IMR-90 (cell line): ENCODE measurements around the gene MYOCD. TPM values are rescaled to one million over a fixed set of nuclear protein-coding genes. Genes with fewer than 3 reads are reported as not detected.

ENCODE experiments used
- ATAC-seq: fragments of 200-7000 bp; cut with Tn5 transposase; 2 replicates; pipeline ENCODE4 v1.9.1; 2020; ENCODE audit warnings: low read depth, mild to moderate bottlenecking, moderate library complexity
- BruUV-seq: library from RNA; stranded (reverse); fragments of 400-500 nt; replicated peaks from 2 replicates; lab custom pipeline; 2021; lab: Mats Ljungman, UMichigan
- CTCF ChIA-PET: fragments of 300-600 bp; formaldehyde crosslinking; extraction: SDS; loops from one replicate; lab custom pipeline; 2021; ENCODE audit warnings: antibody characterized with exemption; lab: Yijun Ruan, JAX
- POLR2A ChIA-PET: fragments of 300-600 bp; sonication (Branson Sonifier 250); formaldehyde crosslinking; loops from one replicate; lab custom pipeline; 2022; ENCODE audit warnings: antibody characterized with exemption; ENCODE audit not compliant: unreplicated experiment; lab: Charles Lee
- DNase-seq: peaks from one replicate; pipeline ENCODE4 v3.0.0; 2013
- H2AFZ ChIP-seq: replicated peaks from 2 replicates; pipeline ENCODE3; 2013; ENCODE audit warnings: low read length, mild to moderate bottlenecking; ENCODE audit not compliant: poor library complexity
- H2AK5ac ChIP-seq: 2 replicates; pipeline ENCODE4 v1.6.1; 2013; ENCODE audit warnings: low read depth, low read length, inconsistent platforms
- H2AK9ac ChIP-seq: replicated peaks from 2 replicates; pipeline ENCODE3; 2013; ENCODE audit warnings: mild to moderate bottlenecking, low read depth, low read length, moderate library complexity; ENCODE audit not compliant: poor library complexity
- H2BK120ac ChIP-seq: 2 replicates; pipeline ENCODE4 v1.6.1; 2013; ENCODE audit warnings: low read depth, low read length, inconsistent platforms
- H2BK15ac ChIP-seq: 3 replicates; pipeline ENCODE4 v1.6.1; 2013; ENCODE audit warnings: low read depth, low read length, inconsistent platforms
- H2BK20ac ChIP-seq: 2 replicates; pipeline ENCODE4 v1.6.1; 2013; ENCODE audit warnings: low read depth, mild to moderate bottlenecking, inconsistent platforms, low read length, moderate library complexity
- H2BK5ac ChIP-seq: 2 replicates; pipeline ENCODE4 v1.6.1; 2013; ENCODE audit warnings: mild to moderate bottlenecking, low read depth, low read length, inconsistent platforms; ENCODE audit not compliant: poor library complexity, severe bottlenecking
- H3K14ac ChIP-seq: replicated peaks from 2 replicates; pipeline ENCODE4 v1.6.1; 2013; ENCODE audit warnings: low read depth, low read length, inconsistent platforms
- H3K18ac ChIP-seq: 2 replicates; pipeline ENCODE4 v1.6.1; 2013; ENCODE audit warnings: low read depth, low read length, control low read depth
- H3K23ac ChIP-seq: 2 replicates; pipeline ENCODE4 v1.6.1; 2013; ENCODE audit warnings: low read depth, low read length, inconsistent platforms
- H3K27ac ChIP-seq: 2 replicates; pipeline ENCODE4 v1.5.1; 2013; ENCODE audit warnings: mild to moderate bottlenecking, control low read depth, low read length; ENCODE audit not compliant: insufficient read depth
- H3K27me3 ChIP-seq: 2 replicates; pipeline ENCODE4 v1.6.1; 2013; ENCODE audit warnings: low read length; ENCODE audit not compliant: control insufficient read depth, insufficient read depth
- H3K36me3 ChIP-seq: 2 replicates; pipeline ENCODE4 v1.6.1; 2013; ENCODE audit warnings: low read length, mixed read lengths; ENCODE audit not compliant: control insufficient read depth, insufficient read depth
- H3K4ac ChIP-seq: 2 replicates; pipeline ENCODE4 v1.6.1; 2013; ENCODE audit warnings: low read depth, low read length, inconsistent platforms
- H3K4me1 ChIP-seq: 2 replicates; pipeline ENCODE4 v1.6.1; 2013; ENCODE audit warnings: low read length, mixed read lengths; ENCODE audit not compliant: control insufficient read depth, insufficient read depth
- H3K4me2 ChIP-seq: 2 replicates; pipeline ENCODE4 v1.6.1; 2013; ENCODE audit warnings: low read depth, mild to moderate bottlenecking, control low read depth, low read length, moderate library complexity
- H3K4me3 ChIP-seq: 2 replicates; pipeline ENCODE4 v1.5.1; 2013; ENCODE audit warnings: low read depth, mild to moderate bottlenecking, control low read depth, low read length, moderate library complexity; ENCODE audit not compliant: insufficient read depth
- H3K56ac ChIP-seq: 2 replicates; pipeline ENCODE4 v1.6.1; 2013; ENCODE audit warnings: low read length, inconsistent platforms; ENCODE audit not compliant: insufficient read depth; ENCODE audit errors: extremely low read depth
- H3K79me1 ChIP-seq, 2 experiments: 2 replicates each; pipeline ENCODE4 v1.6.1; 2013; ENCODE audit warnings: low read length in 2 of 2, inconsistent platforms in 1 of 2, low read depth in 1 of 2
- H3K9ac ChIP-seq: 2 replicates; pipeline ENCODE4 v1.6.1; 2013; ENCODE audit warnings: low read depth, low read length, control low read depth
- H3K9me1 ChIP-seq: 2 replicates; pipeline ENCODE4 v1.6.1; 2013; ENCODE audit warnings: low read length, inconsistent platforms; ENCODE audit not compliant: insufficient read depth
- H3K9me3 ChIP-seq: 2 replicates; pipeline ENCODE4 v1.6.1; 2013; ENCODE audit warnings: low read length; ENCODE audit not compliant: control insufficient read depth, insufficient read depth
- H4K20me1 ChIP-seq: 2 replicates; pipeline ENCODE4 v1.6.1; 2013; ENCODE audit warnings: low read length, inconsistent platforms; ENCODE audit not compliant: insufficient read depth
- H4K5ac ChIP-seq: 2 replicates; pipeline ENCODE4 v1.6.1; 2013; ENCODE audit warnings: mild to moderate bottlenecking, low read depth, low read length, control low read depth
- H4K8ac ChIP-seq, 2 experiments: 2 replicates each; pipeline ENCODE4 v1.6.1; 2013; ENCODE audit warnings: low read depth in 2 of 2, low read length in 2 of 2, control low read depth in 1 of 2, inconsistent platforms in 1 of 2
- H4K91ac ChIP-seq: 2 replicates; pipeline ENCODE4 v1.6.1; 2013; ENCODE audit warnings: low read depth, low read length, inconsistent platforms; ENCODE audit not compliant: insufficient read depth
- BHLHE40 ChIP-seq: fragments of 150-350 bp; IDR thresholded peaks from 2 replicates; pipeline ENCODE4 v1.6.1; 2016; ENCODE audit warnings: mild to moderate bottlenecking, low read depth, low read length
- CEBPB ChIP-seq: IDR thresholded peaks from 2 replicates; pipeline ENCODE4 v1.6.1; 2012; ENCODE audit warnings: low read depth, low read length, improper control_type of control experiment
- CHD1 ChIP-seq: IDR thresholded peaks from 2 replicates; pipeline ENCODE4 v1.6.1; 2012; ENCODE audit warnings: low read depth, low read length, improper control_type of control experiment
- CTCF ChIP-seq: conservative IDR thresholded peaks from 2 replicates; pipeline ENCODE4 v1.5.1; 2012; ENCODE audit warnings: mild to moderate bottlenecking, low read depth, low read length, improper control_type of control experiment
- ELK1 ChIP-seq: fragments of 150-350 bp; IDR thresholded peaks from 2 replicates; pipeline ENCODE4 v1.6.1; 2016; ENCODE audit warnings: low read depth, mild to moderate bottlenecking, low read length, moderate library complexity, borderline replicate concordance
- FOS ChIP-seq: fragments of 150-350 bp; IDR thresholded peaks from 2 replicates; pipeline ENCODE4 v1.6.1; 2016; ENCODE audit warnings: low read depth, low read length
- MAFK ChIP-seq: IDR thresholded peaks from 2 replicates; pipeline ENCODE4 v1.6.1; 2012; ENCODE audit warnings: low read depth, low read length, improper control_type of control experiment
- MAZ ChIP-seq: IDR thresholded peaks from 2 replicates; pipeline ENCODE4 v1.6.1; 2012; ENCODE audit warnings: low read depth, mild to moderate bottlenecking, low read length, improper control_type of control experiment, moderate library complexity, borderline replicate concordance
- MXI1 ChIP-seq: IDR thresholded peaks from 2 replicates; pipeline ENCODE4 v1.6.1; 2012; ENCODE audit warnings: low read depth, mild to moderate bottlenecking, low read length, moderate library complexity, borderline replicate concordance
- NFE2L2 ChIP-seq: fragments of 150-350 bp; IDR thresholded peaks from 2 replicates; pipeline ENCODE4 v1.6.1; 2016; ENCODE audit warnings: low read depth, mild to moderate bottlenecking, low read length
- POLR2A ChIP-seq: IDR thresholded peaks from 2 replicates; pipeline ENCODE4 v1.6.1; 2012; ENCODE audit warnings: mild to moderate bottlenecking, low read depth, low read length
- RAD21 ChIP-seq: IDR thresholded peaks from 2 replicates; pipeline ENCODE4 v1.6.1; 2012; ENCODE audit warnings: low read length, improper control_type of control experiment
- RCOR1 ChIP-seq: IDR thresholded peaks from 2 replicates; pipeline ENCODE4 v1.6.1; 2012; ENCODE audit warnings: mild to moderate bottlenecking, low read length, improper control_type of control experiment; ENCODE audit not compliant: insufficient replicate concordance
- RFX5 ChIP-seq: IDR thresholded peaks from 2 replicates; pipeline ENCODE4 v1.8.0; 2012; ENCODE audit warnings: low read depth, mild to moderate bottlenecking, low read length, moderate library complexity
- SMC3 ChIP-seq: fragments of 150-350 bp; IDR thresholded peaks from 2 replicates; pipeline ENCODE4 v1.6.1; 2016; ENCODE audit warnings: low read depth, mild to moderate bottlenecking, antibody characterized with exemption, low read length, moderate library complexity
- USF2 ChIP-seq: fragments of 150-350 bp; IDR thresholded peaks from 2 replicates; pipeline ENCODE4 v1.6.1; 2017; ENCODE audit warnings: mild to moderate bottlenecking, antibody characterized with exemption, low read length, low read depth
- WGBS, 2 experiments: methylation state at CpG; one replicate each; pipeline versions ENCODE4 v1.1.5 to v1.1.7; 2013; ENCODE audit warnings: missing lambda C conversion rate in 2 of 2; ENCODE audit not compliant: insufficient read length in 1 of 2; ENCODE audit errors: extremely low coverage in 2 of 2; 5-methylcytosine and 5-hydroxymethylcytosine counted together
- dilution Hi-C: fragments of 300-500 bp; cut with HindIII; formaldehyde crosslinking; loops from one replicate; pipeline ENCODE4 v1.14.3; 2018; ENCODE audit warnings: low sequenced_read_pairs; ENCODE audit not compliant: unreplicated experiment
- in situ Hi-C: fragments of 300-500 bp; cut with MboI; formaldehyde crosslinking; loops from 3 replicates; pipeline ENCODE4 v1.14.3; 2019; ENCODE audit warnings: low sequenced_read_pairs, inconsistent platforms, mixed read lengths
- intact Hi-C: fragments of 100-400 bp; cut with micrococcal nuclease; formaldehyde crosslinking; loops from 2 replicates; pipeline ENCODE4 v1.10.0; 2022
- polyA plus RNA-seq, 3 experiments: library from polyadenylated mRNA; depleted of rRNA; stranded (reverse); fragments of >200 nt; gene quantifications; 2 replicates each; pipeline ENCODE4 v1.2.3, GENCODE V29; 2012; ENCODE audit warnings: low replicate concordance in 1 of 3
- total RNA-seq: library from RNA; depleted of rRNA; stranded (reverse); fragments of >200 nt; gene quantifications from 2 replicates; pipeline ENCODE4 v1.2.3, GENCODE V29; 2012

Gene MYOCD
- total and polyA plus RNA-seq, 2 of the 4 experiments (the other 2 are of a cell fraction), result 10.6 to 20.1 TPM

- no peaks in the 10 kb centered on the region; the same call in 1 of the 2 replicates for H3K36me3 ChIP-seq
- no peak overlapping the region for H2BK20ac ChIP-seq
- H2BK5ac ChIP-seq, result no peak overlapping the region
- intact Hi-C loops (no loop called here), in situ Hi-C loops (no loop called here), dilution Hi-C loops (no loop called here)
- H4K8ac ChIP-seq, result peak overlapping the region in 1 of 2 experiments; percentile 52; a peak in 1 of 4 replicates
- no peaks in the 10 kb centered on the region for H3K27me3 ChIP-seq
- peak overlapping the region; percentile 11; the same call in 1 of the 2 replicates for H3K18ac ChIP-seq
- peak overlapping the region; percentile 69 for H2AFZ ChIP-seq
- H3K14ac ChIP-seq, result peak overlapping the region; percentile 62; the same call in 1 of the 2 replicates
- no peak overlapping the region for H3K27ac ChIP-seq
- H2AK5ac ChIP-seq, result no peak overlapping the region
- DNase-seq (no peak), ATAC-seq (no peak)
- no peak overlapping the region for H3K56ac ChIP-seq
- 83% methylated on average over 1 of the region's 5 CpGs; no CpG with 5 or more reads in 1 of the 2 experiments for WGBS, 2 experiments
- H4K20me1 ChIP-seq, result 0 out of 2 replicates have a peak, but pooled peaks cover 4% of the 10 kb centered on the region
- H3K4me3 ChIP-seq, result peak overlapping the region; percentile 3; the same call in 1 of the 2 replicates
- CTCF ChIA-PET, result interaction anchor here (0.8 to 2.8 kb wide), 3 partner anchors 13 to 135 kb away, joined by 3 to 9 read pairs (median 4); no protein-coding TSS in a partner anchor
- H3K9ac ChIP-seq, result no peak overlapping the region
- H3K9me1 ChIP-seq, result peaks cover 12% of the 10 kb centered on the region
- H3K23ac ChIP-seq, result peak overlapping the region; percentile 33; the same call in 1 of the 2 replicates
- H2BK15ac ChIP-seq, result no peak overlapping the region
- no peaks in the 10 kb centered on the region for H3K9me3 ChIP-seq
- TF ChIP-seq RFX5, result no peak
- TF ChIP-seq SMC3, result no peak
- TF ChIP-seq USF2, result no peak
- no peak for TF ChIP-seq NFE2L2
- no peak for TF ChIP-seq MAFK
- TF ChIP-seq CHD1, result no peak
- no peak for TF ChIP-seq RCOR1
- no peak for TF ChIP-seq MXI1
- TF ChIP-seq CTCF, result no peak
- no peak for TF ChIP-seq FOS
- no peak for TF ChIP-seq POLR2A
- TF ChIP-seq MAZ, result no peak
- no peak for TF ChIP-seq RAD21
- TF ChIP-seq CEBPB, result no peak
- TF ChIP-seq ELK1, result no peak
- TF ChIP-seq BHLHE40, result no peak
- no peak overlapping the region for H4K91ac ChIP-seq
- no peak overlapping the region for H3K4ac ChIP-seq
- POLR2A ChIA-PET, result no interaction called here
- no peak overlapping the region for H2AK9ac ChIP-seq
- H3K79me1 ChIP-seq, result peaks cover 40 to 48% of the 10 kb centered on the region in 2 experiments
- no TSS peak for BruUV-seq
- no peak overlapping the region for H2BK120ac ChIP-seq
- H4K5ac ChIP-seq, result no peak overlapping the region
- H3K4me2 ChIP-seq, result peak overlapping the region; percentile 67
- peaks cover 8% of the 10 kb centered on the region for H3K4me1 ChIP-seq
These were observed 15.3 kb downstream of the MYOCD start for GRCh38 chr17:12680993-12681392.
